Body of pancreas (tissue), 4 donors: ENCODE measurements around the gene NCAM1. TPM values are rescaled to one million over a fixed set of nuclear protein-coding genes. Genes with fewer than 3 reads are reported as not detected.

Experiments used
- ATAC-seq: fragments of 150-250 bp; one replicate; pipeline ENCODE4 v1.9.1; 2016
- DNase-seq, 4 donors: peaks; one replicate each; pipeline ENCODE4 v3.0.0-alpha.2; 2019
- H3K27ac ChIP-seq, 4 donors: fragments of 200-600 bp; sonication (generic); 1 replicate in 3 of 4; 2 replicates in 1 of 4; pipeline versions ENCODE4 v1.5.1 to v1.6.1; 2016 to 2019; ENCODE audit warnings: mild to moderate bottlenecking in 1 of 4, mixed read lengths in 1 of 4, moderate library complexity in 1 of 4
- H3K27me3 ChIP-seq, 2 donors: fragments of 200-600 bp; sonication (generic); one replicate each; pipeline ENCODE4 v1.6.0; 2016; ENCODE audit warnings: mild to moderate bottlenecking in 1 of 2
- H3K36me3 ChIP-seq, 2 donors: fragments of 200-600 bp; sonication (generic); replicated peaks in 1 of 2; 2 replicates each; pipeline ENCODE4 v1.5.1; 2016; ENCODE audit warnings: low read depth in 2 of 2; ENCODE audit not compliant: insufficient read depth in 1 of 2
- H3K4me1 ChIP-seq: fragments of 200-600 bp; sonication (generic); one replicate; pipeline ENCODE4 v1.6.0; 2016
- H3K4me3 ChIP-seq, 2 donors: fragments of 200-600 bp; sonication (generic); 1 replicate in 1 of 2; 2 replicates in 1 of 2; pipeline ENCODE4 v1.5.1; 2016 to 2019
- H3K9me3 ChIP-seq, 3 donors: fragments of 200-600 bp; sonication (generic); 1 replicate in 2 of 3; 2 replicates in 1 of 3; pipeline ENCODE4 v1.5.1; 2016
- CTCF ChIP-seq, 7 experiments: fragments of 450-650 bp in 4 of 7; fragments of 200-600 bp in 3 of 7; sonication (generic) in 3 of 7; IDR thresholded peaks; one replicate each; pipeline ENCODE4 v1.5.1; 2016 to 2019; ENCODE audit warnings: antibody characterized with exemption in 7 of 7
- POLR2A ChIP-seq, 3 donors: fragments of 450-650 bp; IDR thresholded peaks; one replicate each; pipeline ENCODE4 v1.6.1; 2016; ENCODE audit warnings: antibody characterized with exemption in 3 of 3, mild to moderate bottlenecking in 2 of 3
- WGBS, 2 donors: methylation state at CpG; one replicate each; pipeline ENCODE4 v1.1.5; 2017; 5-methylcytosine and 5-hydroxymethylcytosine counted together
- intact Hi-C: fragments of 100-400 bp; cut with DNase I; formaldehyde crosslinking; loops from one replicate; pipeline ENCODE4 v1.15.1; 2023
- total RNA-seq, 2 donors: library from RNA; depleted of rRNA; stranded (reverse); fragments of >200 nt; gene quantifications; one replicate each; pipeline ENCODE4 v1.1.0, GENCODE V29; 2016

NCAM1 gene
- total RNA-seq, 2 donors from 2014 or later: 10.1 to 26.0 TPM

GRCh38 chr11:113133071-113133470, 171.9 kb downstream of the NCAM1 start:
- no peaks in the 10 kb centered on the region for H3K27me3 ChIP-seq
- no peak overlapping the region for H3K4me3 ChIP-seq
- H3K27ac ChIP-seq: no peak overlapping the region
- no peak for ATAC-seq
- WGBS, 2 donors: 80 to 86% methylated on average over 4 of the region's 4 CpGs
- TF ChIP-seq POLR2A (IDR thresholded peaks at IDR 0.05): no peak
- no peak for TF ChIP-seq CTCF (IDR thresholded peaks at IDR 0.05)
- no peaks in the 10 kb centered on the region for H3K9me3 ChIP-seq
- no peak for DNase-seq
- H3K4me1 ChIP-seq: no peaks in the 10 kb centered on the region
- no peaks in the 10 kb centered on the region for H3K36me3 ChIP-seq
- intact Hi-C loops: no loop called here

GRCh38 chr11:113134626-113135025, 173.4 kb downstream of the NCAM1 start:
- H3K4me1 ChIP-seq: no peaks in the 10 kb centered on the region
- 69 to 72% methylated on average over 5 of the region's 5 CpGs for WGBS, 2 donors
- no peak for TF ChIP-seq POLR2A (IDR thresholded peaks at IDR 0.05)
- no peak for TF ChIP-seq CTCF (IDR thresholded peaks at IDR 0.05)

GRCh38 chr11:113137713-113138529, 176.7 kb downstream of the NCAM1 start:
- H3K9me3 ChIP-seq: no peaks in the 10 kb centered on the region
- intact Hi-C loops: no loop called here
- H3K27ac ChIP-seq: no peak overlapping the region
- no peak overlapping the region for H3K4me3 ChIP-seq
- H3K27me3 ChIP-seq: no peaks in the 10 kb centered on the region
- H3K36me3 ChIP-seq: no peaks in the 10 kb centered on the region
- 52 to 64% methylated on average over 15 of the region's 15 CpGs for WGBS, 2 donors
- ATAC-seq (no peak), DNase-seq (no peak)
- TF ChIP-seq CTCF (IDR thresholded peaks at IDR 0.05) (no peak), POLR2A (IDR thresholded peaks at IDR 0.05) (no peak)
- H3K4me1 ChIP-seq: no peaks in the 10 kb centered on the region

More at GRCh38 chr11:113134626-113135025, 173.4 kb downstream of the NCAM1 start:
- no peak for ATAC-seq
- no peaks in the 10 kb centered on the region for H3K36me3 ChIP-seq
- intact Hi-C loops: no loop called here
- no peaks in the 10 kb centered on the region for H3K27me3 ChIP-seq
- no peak overlapping the region for H3K4me3 ChIP-seq
- H3K9me3 ChIP-seq: no peaks in the 10 kb centered on the region
- H3K27ac ChIP-seq: no peak overlapping the region
- DNase-seq: no peak

GRCh38 chr11:113138731-113139130, 177.5 kb downstream of the NCAM1 start:
- TF ChIP-seq CTCF (IDR thresholded peaks at IDR 0.05) (no peak), POLR2A (IDR thresholded peaks at IDR 0.05) (no peak)
- no peaks in the 10 kb centered on the region for H3K36me3 ChIP-seq
- no peaks in the 10 kb centered on the region for H3K4me1 ChIP-seq
- no peak overlapping the region for H3K4me3 ChIP-seq
- H3K9me3 ChIP-seq: no peaks in the 10 kb centered on the region
- 51 to 53% methylated on average over 4 of the region's 4 CpGs for WGBS, 2 donors
- intact Hi-C loops: no loop called here
- ATAC-seq: no peak
- H3K27me3 ChIP-seq: no peaks in the 10 kb centered on the region
- no peak for DNase-seq
- H3K27ac ChIP-seq: no peak overlapping the region

- Histone ChIP-seq H3K4me1 (no peaks in the 10 kb centered on the region), H3K9me3 (no peaks in the 10 kb centered on the region), H3K36me3 (no peaks in the 10 kb centered on the region), H3K4me3 (no peak overlapping the region), H3K27ac (no peak overlapping the region), H3K27me3 (no peaks in the 10 kb centered on the region)
- no peak for DNase-seq
- TF ChIP-seq CTCF (IDR thresholded peaks at IDR 0.05): no peak
- TF ChIP-seq POLR2A (IDR thresholded peaks at IDR 0.05): no peak
- 73 to 74% methylated on average over 5 of the region's 5 CpGs for WGBS, 2 donors
- ATAC-seq: no peak
- intact Hi-C loops: no loop called here
Observed at GRCh38 chr11:113141010-113141409, 179.8 kb downstream of the NCAM1 start.
